Natural killer cell (primary cell): ENCODE results near the gene TMEM63B. TPM values are rescaled to one million over a fixed set of nuclear protein-coding genes. Genes with fewer than 3 reads are reported as not detected.
A peak's percentile ranks its signal among the peaks of the same experiment; 100 is the strongest.

Source experiments
- ATAC-seq, 3 donors: fragments of 150-1000 bp in 2 of 3; fragments of 200-7000 bp in 1 of 3; cut with Tn5 transposase; 1 replicate in 1 of 3; 2 replicates in 2 of 3; pipeline ENCODE4 v1.10.0; 2021; ENCODE audit warnings: mild to moderate bottlenecking in 2 of 3, moderate library complexity in 2 of 3
- DNase-seq, 2 donors: peaks; one replicate each; pipeline versions ENCODE4 v3.0.0 to v3.0.0-alpha.2; 2013 to 2021; ENCODE audit warnings: mixed read lengths in 1 of 2
- H3K27ac ChIP-seq: one replicate; pipeline ENCODE4 v1.5.1; 2013; ENCODE audit warnings: mild to moderate bottlenecking, low read length
- H3K27me3 ChIP-seq: one replicate; pipeline ENCODE4 v1.6.1; 2013; ENCODE audit warnings: low read length; ENCODE audit not compliant: control insufficient read depth, insufficient read depth
- H3K36me3 ChIP-seq: one replicate; pipeline ENCODE4 v1.6.1; 2013; ENCODE audit warnings: low read length; ENCODE audit not compliant: control insufficient read depth, insufficient read depth
- H3K4me1 ChIP-seq: one replicate; pipeline ENCODE4 v1.6.1; 2013; ENCODE audit warnings: low read length; ENCODE audit not compliant: control insufficient read depth, insufficient read depth
- H3K4me3 ChIP-seq: one replicate; pipeline ENCODE4 v1.5.1; 2013; ENCODE audit warnings: low read length
- H3K9me3 ChIP-seq: one replicate; pipeline ENCODE4 v1.6.1; 2013; ENCODE audit warnings: low read length; ENCODE audit not compliant: control insufficient read depth, insufficient read depth
- H3K27ac Mint-ChIP-seq, 2 donors: one replicate each; pipeline ENCODE4 v1.8.0; 2022; ENCODE audit warnings: mild to moderate bottlenecking in 2 of 2, mixed read lengths in 2 of 2, moderate library complexity in 1 of 2
- H3K27me3 Mint-ChIP-seq, 2 donors: one replicate each; pipeline ENCODE4 v1.8.0; 2022; ENCODE audit warnings: low read depth in 2 of 2, mixed read lengths in 2 of 2
- H3K36me3 Mint-ChIP-seq: one replicate; pipeline ENCODE4 v1.8.0; 2022; ENCODE audit warnings: mixed read lengths
- H3K4me1 Mint-ChIP-seq, 2 donors: one replicate each; pipeline ENCODE4 v1.8.0; 2022; ENCODE audit warnings: mixed read lengths in 2 of 2
- H3K4me3 Mint-ChIP-seq: one replicate; pipeline ENCODE4 v1.8.0; 2022; ENCODE audit warnings: mild to moderate bottlenecking, moderate library complexity, mixed read lengths
- H3K9me3 Mint-ChIP-seq, 2 donors: one replicate each; pipeline ENCODE4 v1.8.0; 2022; ENCODE audit warnings: mixed read lengths in 2 of 2
- WGBS: methylation state at CpG from one replicate; pipeline ENCODE4 v1.1.7; 2013; ENCODE audit warnings: missing lambda C conversion rate; ENCODE audit not compliant: insufficient coverage; 5-methylcytosine and 5-hydroxymethylcytosine counted together
- intact Hi-C: fragments of 100-400 bp; cut with micrococcal nuclease; formaldehyde crosslinking; loops from one replicate; pipeline ENCODE4 v1.14.2; 2022
- total RNA-seq, 4 donors: library from RNA; stranded (reverse); fragments of 120-200 nt in 1 of 4; gene quantifications; one replicate each; pipeline versions ENCODE4 v1.2.3 to v1.2.4, GENCODE V29; 2013 to 2022
- TF ChIP-seq, protein P1 (sequence below): fragments of 200-600 bp; IDR thresholded peaks from one replicate; pipeline ENCODE4 v1.8.0; 2022; ENCODE audit warnings: antibody characterized with exemption

The TMEM63B gene
- total RNA-seq, 3 donors from 2014 or later (not counting 1 experiment from before 2014, with no cell fraction given), result 24.7 to 30.8 (median 28.1) TPM

DNA sequence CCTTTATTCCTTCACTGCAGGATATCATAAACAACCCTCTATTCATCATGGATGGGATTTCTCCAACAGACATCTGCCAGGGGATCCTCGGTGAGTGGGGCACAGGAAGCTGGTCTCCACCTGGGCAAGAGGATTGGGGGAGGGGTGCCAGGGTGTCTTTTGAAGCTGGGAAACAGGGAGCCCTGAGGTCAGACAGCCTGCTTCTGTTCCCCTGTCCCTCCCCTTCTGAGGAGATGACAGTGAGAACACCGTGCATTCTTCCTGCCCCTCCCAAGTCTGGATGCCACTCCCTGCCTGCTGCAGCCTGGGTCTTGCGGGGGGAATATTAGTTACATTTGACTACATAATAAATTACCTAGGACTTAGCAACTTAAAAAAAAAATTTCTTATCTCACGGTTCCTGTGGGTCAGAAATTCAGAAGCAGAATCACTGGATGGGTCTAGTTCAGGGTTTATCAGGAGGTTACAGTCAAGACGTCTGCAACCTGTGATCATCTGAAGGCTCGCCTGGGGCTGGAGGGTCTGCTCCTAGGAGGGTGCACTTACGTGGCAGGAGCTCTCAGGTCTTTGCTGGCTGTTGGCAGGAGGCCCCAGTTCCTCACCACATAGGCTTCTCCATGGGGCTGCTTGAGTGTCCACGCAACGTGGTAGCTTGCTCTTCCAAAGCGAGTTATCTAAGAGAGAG, 42.7 kb downstream of the TMEM63B start:
- Histone ChIP-seq H3K27me3 (no peaks in the 10 kb centered on the region), H3K4me3 (no peak overlapping the region), H3K27ac (no peak overlapping the region), H3K4me1 (peaks cover 5% of the 10 kb centered on the region), H3K36me3 (no peaks in the 10 kb centered on the region), H3K9me3 (no peaks in the 10 kb centered on the region)
- no peak for ATAC-seq
- peaks cover 13 to 17% of the 10 kb centered on the region in 2 donors for H3K27me3 Mint-ChIP-seq
- no peaks in the 10 kb centered on the region for H3K36me3 Mint-ChIP-seq
- TF ChIP-seq, protein P1, sequence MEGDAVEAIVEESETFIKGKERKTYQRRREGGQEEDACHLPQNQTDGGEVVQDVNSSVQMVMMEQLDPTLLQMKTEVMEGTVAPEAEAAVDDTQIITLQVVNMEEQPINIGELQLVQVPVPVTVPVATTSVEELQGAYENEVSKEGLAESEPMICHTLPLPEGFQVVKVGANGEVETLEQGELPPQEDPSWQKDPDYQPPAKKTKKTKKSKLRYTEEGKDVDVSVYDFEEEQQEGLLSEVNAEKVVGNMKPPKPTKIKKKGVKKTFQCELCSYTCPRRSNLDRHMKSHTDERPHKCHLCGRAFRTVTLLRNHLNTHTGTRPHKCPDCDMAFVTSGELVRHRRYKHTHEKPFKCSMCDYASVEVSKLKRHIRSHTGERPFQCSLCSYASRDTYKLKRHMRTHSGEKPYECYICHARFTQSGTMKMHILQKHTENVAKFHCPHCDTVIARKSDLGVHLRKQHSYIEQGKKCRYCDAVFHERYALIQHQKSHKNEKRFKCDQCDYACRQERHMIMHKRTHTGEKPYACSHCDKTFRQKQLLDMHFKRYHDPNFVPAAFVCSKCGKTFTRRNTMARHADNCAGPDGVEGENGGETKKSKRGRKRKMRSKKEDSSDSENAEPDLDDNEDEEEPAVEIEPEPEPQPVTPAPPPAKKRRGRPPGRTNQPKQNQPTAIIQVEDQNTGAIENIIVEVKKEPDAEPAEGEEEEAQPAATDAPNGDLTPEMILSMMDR, result no peak
- 71% methylated on average over 9 of the region's 10 CpGs for WGBS
- no peaks in the 10 kb centered on the region for H3K9me3 Mint-ChIP-seq
- no peak overlapping the region for H3K4me3 Mint-ChIP-seq
- H3K4me1 Mint-ChIP-seq, result peaks cover 5 to 6% of the 10 kb centered on the region in 2 donors
- H3K27ac Mint-ChIP-seq, result no peak overlapping the region
- DNase-seq, result no peak
- intact Hi-C loops, result loop anchor here (5.0 kb wide), 1 partner anchor 52 kb away; the partner anchor contains the start of gene SLC29A1

DNA sequence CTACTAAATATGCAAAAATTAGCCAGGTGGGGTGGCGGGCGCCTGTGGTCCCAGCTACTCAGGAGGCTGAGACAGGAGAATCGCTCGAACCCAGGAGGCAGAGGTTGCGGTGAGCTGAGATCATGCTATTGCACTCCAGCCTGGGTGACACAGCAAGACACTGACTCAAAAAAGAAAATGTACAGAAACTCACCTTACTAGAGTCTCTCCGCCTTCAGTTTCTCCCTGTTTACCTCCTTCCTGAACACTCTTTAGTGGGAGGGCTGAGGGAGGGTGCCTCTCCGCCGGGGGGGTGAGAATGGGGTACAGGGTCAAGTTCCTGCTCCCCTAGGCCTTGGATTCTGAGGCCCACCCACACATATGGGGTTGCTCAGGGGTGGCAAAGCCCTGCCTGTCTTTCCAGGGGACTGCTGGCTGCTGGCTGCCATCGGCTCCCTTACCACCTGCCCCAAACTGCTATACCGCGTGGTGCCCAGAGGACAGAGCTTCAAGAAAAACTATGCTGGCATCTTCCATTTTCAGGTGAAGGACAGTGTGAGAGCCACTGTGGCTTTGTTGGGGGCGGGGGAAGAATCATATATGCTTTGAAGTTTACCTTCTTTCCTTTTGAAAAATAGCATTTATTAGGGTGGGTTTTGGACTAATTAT, 44.7 kb downstream of the TMEM63B start:
- Mint-ChIP-seq H3K36me3 (no peaks in the 10 kb centered on the region), H3K9me3 (no peaks in the 10 kb centered on the region), H3K27me3 (peaks cover 3 to 6% of the 10 kb centered on the region in 2 donors), H3K4me3 (no peak overlapping the region), H3K27ac (no peak overlapping the region), H3K4me1 (peaks cover 6 to 11% of the 10 kb centered on the region in 2 donors)
- no peak overlapping the region for H3K27ac ChIP-seq
- H3K4me1 ChIP-seq, result peaks cover 15% of the 10 kb centered on the region
- no peak overlapping the region for H3K4me3 ChIP-seq
- intact Hi-C loops, result loop anchor here (1.0 to 5.0 kb wide), 4 partner anchors 50 to 166 kb away; partner anchors contain the start of genes SLC29A1 and SLC35B2
- TF ChIP-seq, protein P1, result no peak
- 83% methylated on average over 10 of the region's 12 CpGs for WGBS
- DNase-seq, result no peak
- no peaks in the 10 kb centered on the region for H3K9me3 ChIP-seq
- no peak for ATAC-seq
- H3K36me3 ChIP-seq, result no peaks in the 10 kb centered on the region
- no peaks in the 10 kb centered on the region for H3K27me3 ChIP-seq

DNA sequence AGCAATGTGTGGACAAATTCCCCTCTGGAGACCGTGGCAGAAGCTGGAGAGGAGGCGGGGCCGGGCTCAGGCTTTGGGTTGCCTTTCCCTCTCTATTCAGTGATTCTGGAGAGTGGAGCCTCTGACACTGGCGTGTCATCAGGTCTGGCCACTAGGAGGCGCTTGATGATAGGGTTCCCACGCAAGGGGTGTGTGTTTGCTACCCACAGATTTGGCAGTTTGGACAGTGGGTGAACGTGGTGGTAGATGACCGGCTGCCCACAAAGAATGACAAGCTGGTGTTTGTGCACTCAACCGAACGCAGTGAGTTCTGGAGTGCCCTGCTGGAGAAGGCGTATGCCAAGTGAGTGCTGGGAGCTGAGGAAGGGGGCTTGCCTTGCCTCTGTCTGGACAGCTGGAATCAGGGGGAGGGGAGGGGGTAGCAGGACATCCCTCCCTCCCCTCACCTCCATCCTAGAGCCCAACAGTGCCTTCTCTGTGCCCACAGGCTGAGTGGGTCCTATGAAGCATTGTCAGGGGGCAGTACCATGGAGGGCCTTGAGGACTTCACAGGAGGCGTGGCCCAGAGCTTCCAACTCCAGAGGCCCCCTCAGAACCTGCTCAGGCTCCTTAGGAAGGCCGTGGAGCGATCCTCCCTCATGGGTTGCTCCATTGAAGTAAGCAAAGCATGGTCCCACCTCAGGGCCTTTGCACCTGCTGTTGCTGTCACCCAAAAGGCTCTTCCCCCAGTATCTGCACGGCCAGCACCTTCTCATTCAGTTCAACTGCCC, 45.6 kb downstream of the TMEM63B start:
- no peaks in the 10 kb centered on the region for H3K9me3 Mint-ChIP-seq
- no peak overlapping the region for H3K27ac Mint-ChIP-seq
- intact Hi-C loops, result loop anchor here (1.0 to 5.0 kb wide), 4 partner anchors 49 to 165 kb away; partner anchors contain the start of genes SLC29A1 and SLC35B2
- Histone ChIP-seq H3K9me3 (no peaks in the 10 kb centered on the region), H3K4me3 (no peak overlapping the region), H3K27ac (no peak overlapping the region), H3K4me1 (peaks cover 22% of the 10 kb centered on the region), H3K27me3 (no peaks in the 10 kb centered on the region), H3K36me3 (no peaks in the 10 kb centered on the region)
- H3K36me3 Mint-ChIP-seq, result no peaks in the 10 kb centered on the region
- TF ChIP-seq, protein P1, result peak; percentile 93
- peak; percentile 71 to 84 for DNase-seq
- H3K4me1 Mint-ChIP-seq, result peaks cover 12 to 20% of the 10 kb centered on the region in 2 donors
- H3K27me3 Mint-ChIP-seq, result peaks cover 3 to 6% of the 10 kb centered on the region in 2 donors
- ATAC-seq, result peak; percentile 63 to 77 (median 67)
- WGBS, result 28% methylated on average over 15 of the region's 15 CpGs
- no peak overlapping the region for H3K4me3 Mint-ChIP-seq
